Measurements from ENCODE around the gene ZNF827. TPM values are rescaled to one million over a fixed set of nuclear protein-coding genes. Genes with fewer than 3 reads are reported as not detected.

The ZNF827 gene
- total RNA-seq, 6 donors from 2014 or later = 8.1 to 68.1 (median 18.3) TPM

- ATAC-seq (ENCODE audit: low FRiP score in 2 of 2) (no peak), DNase-seq (no peak)
- WGBS, 2 donors = 60 to 70% methylated on average over 2 of the region's 2 CpGs
Observed at GRCh38 chr4:145788755-145789154, 149.9 kb downstream of the ZNF827 start.

GRCh38 chr4:145786830-145787229 is 151.8 kb downstream of the ZNF827 start:
- DNase-seq (no peak), ATAC-seq (ENCODE audit: low FRiP score in 2 of 2) (no peak)
- WGBS, 2 donors = 77 to 94% methylated on average over 5 of the region's 5 CpGs
- Histone ChIP-seq H3K9me3 (no peaks in the 10 kb centered on the region), H3K36me3 (no peaks in the 10 kb centered on the region), H3K4me1 (no peaks in the 10 kb centered on the region), H3K4me3 (no peak overlapping the region), H3K27ac (no peak overlapping the region), H3K27me3 (no peaks in the 10 kb centered on the region)
- TF ChIP-seq POLR2AphosphoS5 (IDR thresholded peaks at IDR 0.05) (no peak), EP300 (IDR thresholded peaks at IDR 0.05) (no peak), POLR2A (IDR thresholded peaks at IDR 0.05) (no peak)
- TF ChIP-seq, protein P1, sequence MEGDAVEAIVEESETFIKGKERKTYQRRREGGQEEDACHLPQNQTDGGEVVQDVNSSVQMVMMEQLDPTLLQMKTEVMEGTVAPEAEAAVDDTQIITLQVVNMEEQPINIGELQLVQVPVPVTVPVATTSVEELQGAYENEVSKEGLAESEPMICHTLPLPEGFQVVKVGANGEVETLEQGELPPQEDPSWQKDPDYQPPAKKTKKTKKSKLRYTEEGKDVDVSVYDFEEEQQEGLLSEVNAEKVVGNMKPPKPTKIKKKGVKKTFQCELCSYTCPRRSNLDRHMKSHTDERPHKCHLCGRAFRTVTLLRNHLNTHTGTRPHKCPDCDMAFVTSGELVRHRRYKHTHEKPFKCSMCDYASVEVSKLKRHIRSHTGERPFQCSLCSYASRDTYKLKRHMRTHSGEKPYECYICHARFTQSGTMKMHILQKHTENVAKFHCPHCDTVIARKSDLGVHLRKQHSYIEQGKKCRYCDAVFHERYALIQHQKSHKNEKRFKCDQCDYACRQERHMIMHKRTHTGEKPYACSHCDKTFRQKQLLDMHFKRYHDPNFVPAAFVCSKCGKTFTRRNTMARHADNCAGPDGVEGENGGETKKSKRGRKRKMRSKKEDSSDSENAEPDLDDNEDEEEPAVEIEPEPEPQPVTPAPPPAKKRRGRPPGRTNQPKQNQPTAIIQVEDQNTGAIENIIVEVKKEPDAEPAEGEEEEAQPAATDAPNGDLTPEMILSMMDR (IDR thresholded peaks at IDR 0.05) = no peak

More at GRCh38 chr4:145788755-145789154, 149.9 kb downstream of the ZNF827 start:
- Histone ChIP-seq H3K27ac (no peak overlapping the region), H3K4me3 (no peak overlapping the region), H3K27me3 (no peaks in the 10 kb centered on the region), H3K36me3 (no peaks in the 10 kb centered on the region), H3K4me1 (no peaks in the 10 kb centered on the region), H3K9me3 (no peaks in the 10 kb centered on the region)
- TF ChIP-seq EP300 (IDR thresholded peaks at IDR 0.05) = no peak

- no peak for DNase-seq
Observed at GRCh38 chr4:145786261-145786660, 152.4 kb downstream of the ZNF827 start.

DNA sequence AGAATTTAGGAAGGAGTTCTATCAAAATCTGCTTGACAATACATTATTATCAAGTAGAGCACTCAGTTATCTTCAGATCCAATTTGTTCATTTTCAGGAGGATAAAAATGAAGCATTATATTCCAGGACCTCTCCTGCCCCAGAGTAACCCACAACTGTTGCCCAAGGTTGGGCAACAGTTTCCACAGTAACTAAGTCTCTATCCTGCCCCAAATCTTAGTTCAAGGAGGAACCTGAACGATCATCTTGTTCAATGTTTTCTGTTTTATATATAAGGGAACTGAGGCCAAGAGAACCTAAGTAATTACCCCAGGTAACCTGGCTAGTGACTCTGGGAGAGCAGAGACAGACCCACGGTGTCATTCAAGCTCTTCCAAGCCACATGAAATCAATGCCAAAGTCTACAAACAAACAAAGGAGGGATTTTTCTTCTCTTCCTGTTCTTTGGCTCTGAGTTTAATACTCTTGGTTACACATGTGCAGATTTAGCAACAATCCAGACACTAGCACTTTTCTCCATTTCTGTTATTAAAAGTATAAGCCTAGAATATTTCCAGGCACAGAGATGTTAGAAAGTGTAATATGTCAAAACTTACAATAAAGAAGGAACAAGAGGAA is 153.1 kb downstream of the ZNF827 start:
- DNase-seq (no peak), ATAC-seq (ENCODE audit: low FRiP score in 2 of 2) (no peak)
- H3K4me1 ChIP-seq = no peaks in the 10 kb centered on the region
- H3K36me3 ChIP-seq = no peaks in the 10 kb centered on the region
- no peak overlapping the region for H3K4me3 ChIP-seq
- H3K9me3 ChIP-seq = no peaks in the 10 kb centered on the region
- no peaks in the 10 kb centered on the region for H3K27me3 ChIP-seq
- WGBS, 2 donors = 37 to 42% methylated on average over 2 of the region's 2 CpGs
- no peak overlapping the region for H3K27ac ChIP-seq
- TF ChIP-seq POLR2A (IDR thresholded peaks at IDR 0.05) = no peak
- no peak for TF ChIP-seq POLR2AphosphoS5 (IDR thresholded peaks at IDR 0.05)
- TF ChIP-seq EP300 (IDR thresholded peaks at IDR 0.05) = no peak
- TF ChIP-seq, protein P1 (IDR thresholded peaks at IDR 0.05) = no peak

More at GRCh38 chr4:145786261-145786660, 152.4 kb downstream of the ZNF827 start:
- ATAC-seq (ENCODE audit: low FRiP score in 2 of 2) = no peak
- no peak overlapping the region for H3K27ac ChIP-seq
- no peaks in the 10 kb centered on the region for H3K4me1 ChIP-seq
- no peaks in the 10 kb centered on the region for H3K27me3 ChIP-seq
- no peaks in the 10 kb centered on the region for H3K36me3 ChIP-seq
- H3K4me3 ChIP-seq = no peak overlapping the region
- H3K9me3 ChIP-seq = no peaks in the 10 kb centered on the region
- whole genome bisulfite sequencing, 2 donors = 93 to 94% methylated on average over 2 of the region's 2 CpGs
- TF ChIP-seq POLR2A (IDR thresholded peaks at IDR 0.05) (no peak), EP300 (IDR thresholded peaks at IDR 0.05) (no peak), POLR2AphosphoS5 (IDR thresholded peaks at IDR 0.05) (no peak)
- TF ChIP-seq, protein P1 (IDR thresholded peaks at IDR 0.05) = no peak

GRCh38 chr4:145784036-145784435 is 154.6 kb downstream of the ZNF827 start:
- TF ChIP-seq POLR2AphosphoS5 (IDR thresholded peaks at IDR 0.05) (no peak), POLR2A (IDR thresholded peaks at IDR 0.05) (no peak), EP300 (IDR thresholded peaks at IDR 0.05) (no peak)
- TF ChIP-seq, protein P1 (IDR thresholded peaks at IDR 0.05) = no peak
- no peak for ATAC-seq (ENCODE audit: low FRiP score in 2 of 2)
- Histone ChIP-seq H3K4me3 (no peak overlapping the region), H3K36me3 (no peaks in the 10 kb centered on the region), H3K27me3 (no peaks in the 10 kb centered on the region), H3K27ac (no peak overlapping the region), H3K4me1 (no peaks in the 10 kb centered on the region), H3K9me3 (no peaks in the 10 kb centered on the region)
- 90 to 96% methylated on average over 2 of the region's 2 CpGs for WGBS, 2 donors
- no peak for DNase-seq
